DMS114 treated with DMSO at 0.1 percent for 48 hours (cell line): ENCODE results near the gene CBFA2T2.

ENCODE experiments used
- DNase-seq: peaks from one replicate; lab custom pipeline; 2025; ENCODE audit not compliant: unreplicated experiment; lab: John Stamatoyannopoulos, UW

CBFA2T2 gene

GRCh38 chr20:33649201-33649681 is 159.3 kb downstream of the CBFA2T2 start:
- DNase-seq, result no peak

GRCh38 chr20:33650111-33650752 is 160.3 kb downstream of the CBFA2T2 start:
- no peak for DNase-seq

- DNase-seq, result no peak
Observed at GRCh38 chr20:33650753-33651561, 161.1 kb downstream of the CBFA2T2 start.

GRCh38 chr20:33651562-33652048 is 161.7 kb downstream of the CBFA2T2 start:
- no peak for DNase-seq

GRCh38 chr20:33653218-33653899 is 163.5 kb downstream of the CBFA2T2 start:
- DNase-seq, result peak; percentile 54

DNA sequence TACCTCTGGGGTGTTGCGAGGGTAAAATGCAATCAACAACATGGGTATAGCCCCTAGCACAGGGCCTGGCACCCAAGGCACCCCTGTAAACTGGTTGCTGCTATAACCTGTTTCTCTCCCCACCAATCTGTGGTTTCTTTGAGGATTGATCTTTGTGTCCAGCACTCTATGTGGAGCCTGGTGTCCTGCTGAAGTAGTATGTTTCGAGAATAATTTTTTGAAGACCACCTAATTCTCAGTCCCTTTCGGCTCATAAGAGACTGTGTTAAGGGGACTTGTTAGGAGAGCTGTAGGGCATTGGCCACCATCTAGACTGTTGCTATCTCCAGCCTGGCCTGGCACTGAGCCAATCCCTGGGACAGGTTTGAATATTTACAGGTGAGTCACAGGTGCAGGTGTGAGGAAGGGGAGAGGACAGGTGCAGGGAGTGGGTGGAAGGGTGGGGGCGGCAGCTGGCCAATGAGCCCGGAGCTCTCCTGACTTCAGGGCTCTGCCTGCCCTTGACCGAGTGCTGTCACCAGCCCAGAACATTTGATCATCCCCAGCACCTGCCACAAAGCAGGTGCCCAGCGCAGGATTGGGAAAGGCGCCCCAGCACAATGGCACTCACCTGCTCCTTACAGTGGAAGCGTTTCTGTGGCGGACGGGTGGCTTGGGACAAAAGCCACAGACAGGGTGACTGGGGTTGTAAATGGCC is 164.2 kb downstream of the CBFA2T2 start:
- no peak for DNase-seq

- no peak for DNase-seq
Observed at GRCh38 chr20:33654680-33655161, 164.8 kb downstream of the CBFA2T2 start.

GRCh38 chr20:33655164-33655563 is 165.3 kb downstream of the CBFA2T2 start:
- DNase-seq, result no peak

DNA sequence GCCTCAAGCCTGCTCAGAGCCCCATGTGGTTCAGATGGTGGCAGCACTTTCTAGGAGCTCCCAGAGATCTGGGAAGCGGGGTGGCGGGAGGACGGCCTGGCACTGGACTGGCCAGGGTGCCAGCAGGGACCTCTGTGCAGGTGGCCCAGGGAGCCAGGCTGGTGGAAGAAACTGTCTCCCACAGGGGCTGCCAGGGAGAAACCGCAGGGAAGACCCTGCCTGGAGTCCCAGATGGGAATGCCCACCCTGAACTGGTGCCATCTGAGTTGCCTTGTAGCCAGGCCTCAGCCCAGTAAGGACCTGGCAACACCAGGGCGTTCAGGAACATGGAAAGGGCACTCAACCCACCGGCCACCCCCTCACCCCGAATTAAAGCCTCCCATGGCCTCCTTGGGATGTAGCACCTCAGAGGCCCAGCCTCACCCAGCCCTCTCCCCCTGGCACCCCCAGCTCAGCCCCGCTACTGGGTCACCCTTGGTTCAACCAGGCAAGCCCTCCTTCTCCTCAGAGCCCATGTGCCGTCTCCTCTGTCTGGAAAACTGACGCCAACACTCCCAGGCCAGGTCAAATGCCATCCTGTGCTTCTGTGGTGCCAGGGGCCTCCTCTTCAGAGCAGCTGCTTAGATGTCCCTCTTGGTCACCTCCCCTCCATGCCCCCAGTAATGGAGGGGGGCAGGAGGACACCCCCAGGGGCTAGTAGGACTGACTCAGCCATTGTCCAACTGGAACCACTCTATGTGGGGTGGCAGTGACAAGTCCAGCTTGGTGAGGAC is 166.3 kb downstream of the CBFA2T2 start:
- DNase-seq, result no peak

DNA sequence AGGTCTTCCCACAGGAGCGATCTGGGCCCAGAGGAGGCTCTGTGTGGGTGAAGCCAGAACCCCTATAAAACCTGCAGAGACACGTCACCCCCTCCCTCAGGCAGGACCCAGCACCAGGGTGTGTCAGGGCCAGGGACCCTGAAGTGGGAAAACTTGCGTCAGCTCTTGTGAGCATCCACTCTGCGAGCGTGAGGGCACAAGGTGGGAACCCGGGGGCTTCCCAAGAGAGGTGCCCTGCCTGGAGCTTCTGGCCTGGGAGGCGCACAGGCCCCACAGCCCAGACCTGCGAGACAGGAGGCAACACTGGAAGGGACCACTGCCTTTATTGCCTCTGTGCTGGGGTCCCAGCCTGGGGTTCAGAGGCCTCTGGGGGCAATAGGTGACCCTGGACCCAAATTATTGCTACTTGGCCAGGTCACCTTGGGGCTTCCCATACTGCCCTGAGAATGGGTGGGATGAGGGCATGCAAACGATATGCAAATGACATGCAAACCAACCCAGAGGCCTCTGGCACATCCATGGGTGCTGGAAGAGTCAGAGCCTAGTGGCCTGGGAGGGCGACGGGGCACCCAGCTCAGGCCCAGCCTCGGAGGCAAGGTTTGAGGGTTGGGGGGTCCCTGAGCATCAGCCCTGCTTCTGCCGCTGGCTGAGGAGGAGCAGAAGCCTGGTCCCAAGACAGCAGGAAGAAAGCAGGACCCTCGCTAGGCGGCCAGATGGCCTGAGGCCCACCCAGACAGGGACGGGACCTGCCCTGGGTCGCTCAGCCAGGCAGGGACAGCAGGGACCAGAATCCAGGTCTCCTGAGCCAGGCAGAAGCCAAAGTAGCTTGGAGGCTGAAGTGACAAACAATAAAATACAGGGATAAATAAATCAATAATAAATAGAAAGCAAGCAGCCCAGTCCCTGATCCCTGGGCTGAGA is 167.1 kb downstream of the CBFA2T2 start:
- no peak for DNase-seq

GRCh38 chr20:33657704-33658095 is 167.8 kb downstream of the CBFA2T2 start:
- no peak for DNase-seq

- DNase-seq, result no peak
Observed at GRCh38 chr20:33658510-33658909, 168.6 kb downstream of the CBFA2T2 start.

- no peak for DNase-seq
Observed at GRCh38 chr20:33658929-33659328, 169.0 kb downstream of the CBFA2T2 start.

- DNase-seq, result no peak
Observed at GRCh38 chr20:33659341-33660034, 169.6 kb downstream of the CBFA2T2 start.

DNA sequence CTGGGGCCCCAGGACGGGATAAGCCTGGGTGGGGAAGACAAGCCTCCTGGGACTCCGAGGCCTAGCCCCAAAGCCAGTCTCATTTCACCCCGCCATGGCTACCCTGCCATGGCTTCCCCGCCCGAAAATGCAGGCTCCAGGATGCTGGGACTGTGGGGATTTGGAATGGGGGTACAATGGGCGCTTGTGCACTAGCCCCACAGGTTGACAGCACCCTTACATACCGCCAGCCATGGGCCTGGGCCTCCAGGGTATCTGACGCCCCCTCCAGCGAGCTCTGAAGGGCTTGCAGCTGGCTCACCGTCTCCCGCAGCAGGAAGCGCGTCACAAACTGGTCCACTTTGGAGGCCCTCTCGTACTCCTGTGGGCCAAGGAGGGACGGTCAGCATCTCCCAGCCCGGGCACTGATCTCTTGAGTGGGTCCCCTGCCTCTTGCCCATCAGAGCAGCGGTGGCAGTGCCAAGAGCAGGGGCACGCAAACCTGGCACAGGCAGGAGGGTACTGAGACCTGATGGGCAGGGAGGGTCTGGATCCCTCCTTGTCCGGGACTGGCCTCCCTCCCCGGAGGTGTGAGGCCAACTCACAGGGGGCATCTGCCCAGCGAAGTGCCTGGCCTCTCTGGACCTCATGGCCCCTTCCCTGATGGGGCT is 170.3 kb downstream of the CBFA2T2 start:
- no peak for DNase-seq

DNA sequence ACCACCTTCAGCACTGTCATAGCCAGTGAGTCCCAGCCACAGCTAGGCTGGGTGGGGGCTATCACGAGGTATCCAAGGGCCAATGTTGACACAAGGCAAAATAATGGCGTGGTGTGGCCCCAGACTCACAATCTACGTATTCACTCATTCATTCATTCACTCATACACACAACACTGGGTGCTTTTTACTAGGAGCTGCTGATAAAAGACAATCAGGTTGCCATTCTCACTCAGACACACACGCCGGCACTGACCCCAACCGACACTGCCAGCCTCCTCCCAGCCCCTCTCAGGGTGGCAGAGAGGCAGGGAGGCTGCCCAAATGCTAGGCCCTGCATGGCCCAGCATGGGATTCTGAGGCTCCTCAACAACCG is 170.8 kb downstream of the CBFA2T2 start:
- DNase-seq, result no peak

GRCh38 chr20:33662172-33662571 is 172.3 kb downstream of the CBFA2T2 start, which contains the start of gene C20orf144:
TSS of gene C20orf144 (plus strand) at chr20:33662327. CDS start at chr20:33662346, 19 bp downstream.
- no peak for DNase-seq
